ENCODE data around the gene PIP4K2B. TPM values are rescaled to one million over a fixed set of nuclear protein-coding genes. Genes with fewer than 3 reads are reported as not detected.

Gene PIP4K2B
- total and polyA plus RNA-seq, 9 of the 15 experiments (the other 6 are each of a cell fraction or from before 2014, with no cell fraction given) = 3.7 to 29.9 (median 23.0) TPM

DNA sequence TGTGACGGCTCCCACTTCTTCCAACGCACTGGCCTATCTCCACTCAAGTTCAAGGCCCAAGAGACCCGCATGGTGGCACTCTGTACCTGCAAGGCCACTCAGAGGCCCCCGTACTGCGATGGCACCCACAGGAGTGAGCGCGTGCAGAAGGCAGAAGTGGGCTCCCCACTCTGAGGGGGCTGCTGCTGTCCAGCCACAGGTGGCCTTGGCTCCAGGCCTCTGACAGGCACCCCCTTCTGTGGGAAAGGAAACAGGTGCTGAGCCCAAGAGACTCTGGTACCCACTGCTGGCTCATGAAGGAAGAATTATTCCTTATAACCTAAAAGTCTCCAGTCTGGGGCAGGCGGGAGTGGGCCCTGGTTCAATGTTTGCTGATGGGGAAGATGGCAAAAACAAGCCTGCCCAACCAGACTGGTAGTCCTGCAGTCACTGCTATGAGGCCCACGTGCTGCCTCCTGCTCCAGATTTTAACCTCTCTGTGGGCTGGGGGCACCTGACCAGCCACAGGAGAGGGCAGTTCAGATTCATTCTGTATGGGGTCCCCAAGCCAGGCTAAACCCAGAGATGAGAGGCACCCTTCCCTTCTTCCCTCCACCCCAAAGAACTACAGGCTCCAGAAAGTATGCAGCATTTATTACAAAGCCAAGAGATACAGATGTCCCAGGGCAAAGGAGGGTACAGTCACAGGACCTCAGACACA is 65.9 kb downstream of the PIP4K2B start (continued):
- TF ChIP-seq, protein P1, sequence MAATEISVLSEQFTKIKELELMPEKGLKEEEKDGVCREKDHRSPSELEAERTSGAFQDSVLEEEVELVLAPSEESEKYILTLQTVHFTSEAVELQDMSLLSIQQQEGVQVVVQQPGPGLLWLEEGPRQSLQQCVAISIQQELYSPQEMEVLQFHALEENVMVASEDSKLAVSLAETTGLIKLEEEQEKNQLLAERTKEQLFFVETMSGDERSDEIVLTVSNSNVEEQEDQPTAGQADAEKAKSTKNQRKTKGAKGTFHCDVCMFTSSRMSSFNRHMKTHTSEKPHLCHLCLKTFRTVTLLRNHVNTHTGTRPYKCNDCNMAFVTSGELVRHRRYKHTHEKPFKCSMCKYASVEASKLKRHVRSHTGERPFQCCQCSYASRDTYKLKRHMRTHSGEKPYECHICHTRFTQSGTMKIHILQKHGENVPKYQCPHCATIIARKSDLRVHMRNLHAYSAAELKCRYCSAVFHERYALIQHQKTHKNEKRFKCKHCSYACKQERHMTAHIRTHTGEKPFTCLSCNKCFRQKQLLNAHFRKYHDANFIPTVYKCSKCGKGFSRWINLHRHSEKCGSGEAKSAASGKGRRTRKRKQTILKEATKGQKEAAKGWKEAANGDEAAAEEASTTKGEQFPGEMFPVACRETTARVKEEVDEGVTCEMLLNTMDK (IDR thresholded peaks at IDR 0.05; ENCODE audit: borderline replicate concordance, insufficient read depth, low read depth, low read length, poor library complexity, severe bottlenecking) = no peak
- TF ChIP-seq RBFOX2 (IDR thresholded peaks at IDR 0.05; ENCODE audit: low read depth, low read length) (peak; percentile 11; the same call in 1 of the 2 replicates), RAD51 (IDR thresholded peaks at IDR 0.05; ENCODE audit: borderline replicate concordance, low read depth) (no peak), DACH1 (IDR thresholded peaks at IDR 0.05; ENCODE audit: partially characterized antibody) (no peak), ZNF699 (CRISPR knock-in tag; IDR thresholded peaks at IDR 0.05; ENCODE audit: insufficient replicate concordance) (no peak), POLR2A (conservative IDR thresholded peaks at IDR 0.05) (0 out of 2 replicates have a peak, but pooled peaks have one; percentile 4), POLR2G (IDR thresholded peaks at IDR 0.05; ENCODE audit: low read depth, low read length) (peak; percentile 57; the same call in 1 of the 2 replicates), ZNF695 (CRISPR knock-in tag; IDR thresholded peaks at IDR 0.05) (no peak), POU5F1 (IDR thresholded peaks at IDR 0.05; ENCODE audit: borderline replicate concordance, low read depth, low read length, partially characterized antibody) (no peak), HDAC1 (IDR thresholded peaks at IDR 0.05) (no peak), DIDO1 (tag; IDR thresholded peaks at IDR 0.05; ENCODE audit: low read depth) (no peak)
- TF ChIP-seq, protein P2, sequence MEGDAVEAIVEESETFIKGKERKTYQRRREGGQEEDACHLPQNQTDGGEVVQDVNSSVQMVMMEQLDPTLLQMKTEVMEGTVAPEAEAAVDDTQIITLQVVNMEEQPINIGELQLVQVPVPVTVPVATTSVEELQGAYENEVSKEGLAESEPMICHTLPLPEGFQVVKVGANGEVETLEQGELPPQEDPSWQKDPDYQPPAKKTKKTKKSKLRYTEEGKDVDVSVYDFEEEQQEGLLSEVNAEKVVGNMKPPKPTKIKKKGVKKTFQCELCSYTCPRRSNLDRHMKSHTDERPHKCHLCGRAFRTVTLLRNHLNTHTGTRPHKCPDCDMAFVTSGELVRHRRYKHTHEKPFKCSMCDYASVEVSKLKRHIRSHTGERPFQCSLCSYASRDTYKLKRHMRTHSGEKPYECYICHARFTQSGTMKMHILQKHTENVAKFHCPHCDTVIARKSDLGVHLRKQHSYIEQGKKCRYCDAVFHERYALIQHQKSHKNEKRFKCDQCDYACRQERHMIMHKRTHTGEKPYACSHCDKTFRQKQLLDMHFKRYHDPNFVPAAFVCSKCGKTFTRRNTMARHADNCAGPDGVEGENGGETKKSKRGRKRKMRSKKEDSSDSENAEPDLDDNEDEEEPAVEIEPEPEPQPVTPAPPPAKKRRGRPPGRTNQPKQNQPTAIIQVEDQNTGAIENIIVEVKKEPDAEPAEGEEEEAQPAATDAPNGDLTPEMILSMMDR (IDR thresholded peaks at IDR 0.05 in 2 of 3, conservative IDR thresholded peaks at IDR 0.05 in 1 of 3; ENCODE audit: insufficient read depth in 2 of 3, low read depth in 1 of 3, low read length in 3 of 3) = no peak
- TF ChIP-seq, protein P3, sequence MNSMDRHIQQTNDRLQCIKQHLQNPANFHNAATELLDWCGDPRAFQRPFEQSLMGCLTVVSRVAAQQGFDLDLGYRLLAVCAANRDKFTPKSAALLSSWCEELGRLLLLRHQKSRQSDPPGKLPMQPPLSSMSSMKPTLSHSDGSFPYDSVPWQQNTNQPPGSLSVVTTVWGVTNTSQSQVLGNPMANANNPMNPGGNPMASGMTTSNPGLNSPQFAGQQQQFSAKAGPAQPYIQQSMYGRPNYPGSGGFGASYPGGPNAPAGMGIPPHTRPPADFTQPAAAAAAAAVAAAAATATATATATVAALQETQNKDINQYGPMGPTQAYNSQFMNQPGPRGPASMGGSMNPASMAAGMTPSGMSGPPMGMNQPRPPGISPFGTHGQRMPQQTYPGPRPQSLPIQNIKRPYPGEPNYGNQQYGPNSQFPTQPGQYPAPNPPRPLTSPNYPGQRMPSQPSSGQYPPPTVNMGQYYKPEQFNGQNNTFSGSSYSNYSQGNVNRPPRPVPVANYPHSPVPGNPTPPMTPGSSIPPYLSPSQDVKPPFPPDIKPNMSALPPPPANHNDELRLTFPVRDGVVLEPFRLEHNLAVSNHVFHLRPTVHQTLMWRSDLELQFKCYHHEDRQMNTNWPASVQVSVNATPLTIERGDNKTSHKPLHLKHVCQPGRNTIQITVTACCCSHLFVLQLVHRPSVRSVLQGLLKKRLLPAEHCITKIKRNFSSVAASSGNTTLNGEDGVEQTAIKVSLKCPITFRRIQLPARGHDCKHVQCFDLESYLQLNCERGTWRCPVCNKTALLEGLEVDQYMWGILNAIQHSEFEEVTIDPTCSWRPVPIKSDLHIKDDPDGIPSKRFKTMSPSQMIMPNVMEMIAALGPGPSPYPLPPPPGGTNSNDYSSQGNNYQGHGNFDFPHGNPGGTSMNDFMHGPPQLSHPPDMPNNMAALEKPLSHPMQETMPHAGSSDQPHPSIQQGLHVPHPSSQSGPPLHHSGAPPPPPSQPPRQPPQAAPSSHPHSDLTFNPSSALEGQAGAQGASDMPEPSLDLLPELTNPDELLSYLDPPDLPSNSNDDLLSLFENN (IDR thresholded peaks at IDR 0.05; ENCODE audit: low read depth in 2 of 2, low read length in 2 of 2) = no peak
- TF ChIP-seq, protein P4, sequence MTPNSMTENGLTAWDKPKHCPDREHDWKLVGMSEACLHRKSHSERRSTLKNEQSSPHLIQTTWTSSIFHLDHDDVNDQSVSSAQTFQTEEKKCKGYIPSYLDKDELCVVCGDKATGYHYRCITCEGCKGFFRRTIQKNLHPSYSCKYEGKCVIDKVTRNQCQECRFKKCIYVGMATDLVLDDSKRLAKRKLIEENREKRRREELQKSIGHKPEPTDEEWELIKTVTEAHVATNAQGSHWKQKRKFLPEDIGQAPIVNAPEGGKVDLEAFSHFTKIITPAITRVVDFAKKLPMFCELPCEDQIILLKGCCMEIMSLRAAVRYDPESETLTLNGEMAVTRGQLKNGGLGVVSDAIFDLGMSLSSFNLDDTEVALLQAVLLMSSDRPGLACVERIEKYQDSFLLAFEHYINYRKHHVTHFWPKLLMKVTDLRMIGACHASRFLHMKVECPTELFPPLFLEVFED (CRISPR knock-in tag; conservative IDR thresholded peaks at IDR 0.05) = no peak
